ENCODE results near the gene FLNB. TPM values are rescaled to one million over a fixed set of nuclear protein-coding genes. Genes with fewer than 3 reads are reported as not detected.

The FLNB gene
- total RNA-seq, 1 experiment from 2014 or later, result 83.4 TPM

- H3K36me3 Mint-ChIP-seq (ENCODE audit: insufficient read depth in 1 of 3, low read depth in 3 of 3), result peaks cover 8 to 34% (median 24%) of the 10 kb centered on the region in 3 experiments
Observed at GRCh38 chr3:58173029-58173668, 164.9 kb downstream of the FLNB start.

More at GRCh38 chr3:58173029-58173668, 164.9 kb downstream of the FLNB start:
- H4K8ac ChIP-seq (replicated peaks; ENCODE audit: insufficient read length, low read depth, low read length), result no peak overlapping the region
- DNase-seq, result no peak
- H3K9me3 ChIP-seq (ENCODE audit: control insufficient read depth, low read depth, low read length), result no peaks in the 10 kb centered on the region
- peaks cover 4% of the 10 kb centered on the region for H3K23me2 ChIP-seq (ENCODE audit: insufficient read length, low read depth, low read length, poor library complexity, severe bottlenecking)
- H2BK12ac ChIP-seq (ENCODE audit: insufficient read length, low read depth, low read length), result no peak overlapping the region
- no peak overlapping the region; the same call in 1 of the 2 replicates for H3K14ac ChIP-seq (ENCODE audit: insufficient read depth, low read length)
- H3K9ac ChIP-seq (ENCODE audit: extremely low read depth, insufficient read length, low read length), result no peak overlapping the region
- no peak overlapping the region for H3T11ph ChIP-seq (ENCODE audit: low read length)
- no peak overlapping the region for H3K27ac ChIP-seq (ENCODE audit: insufficient read length, low read depth, low read length)
- no peak overlapping the region for H3K23ac ChIP-seq (ENCODE audit: insufficient read length, low read depth, low read length)
- no peaks in the 10 kb centered on the region for H3K79me2 ChIP-seq (ENCODE audit: insufficient read depth, low read length)
- Mint-ChIP-seq H3K27me3 (ENCODE audit: low read depth) (peaks cover 5% of the 10 kb centered on the region), H3K27ac (peak overlapping the region in 2 of 3 experiments; percentile 81 to 94; a peak in 4 of 7 replicates), H3K4me3 (no peak overlapping the region), H3K9me3 (no peaks in the 10 kb centered on the region), H3K4me1 (peaks cover 29 to 43% of the 10 kb centered on the region in 2 experiments)
- peak overlapping the region; percentile 24 for H3K18ac ChIP-seq (ENCODE audit: insufficient read length, low read depth, low read length)
- no peak overlapping the region for H2AFZ ChIP-seq (ENCODE audit: low read length)
- no peak overlapping the region for H3K56ac ChIP-seq (ENCODE audit: insufficient read length, low read depth, low read length)
- TF ChIP-seq CTCF (conservative IDR thresholded peaks at IDR 0.05), result no peak
- H2BK5ac ChIP-seq (ENCODE audit: insufficient read length, low read length), result no peak overlapping the region
- H2AK5ac ChIP-seq (ENCODE audit: insufficient read length, low read length), result no peak overlapping the region
- no peak overlapping the region for H2BK20ac ChIP-seq (ENCODE audit: low read depth, low read length, poor library complexity, severe bottlenecking)
- H3K4ac ChIP-seq (ENCODE audit: low read depth, low read length), result no peak overlapping the region
- no peak overlapping the region for H2BK15ac ChIP-seq (ENCODE audit: low read depth, low read length)
- H3K4me1 ChIP-seq (ENCODE audit: insufficient read depth, low read length), result peaks cover 3% of the 10 kb centered on the region; the same call in 1 of the 2 replicates
- H4K91ac ChIP-seq (ENCODE audit: insufficient read length, low read depth, low read length), result no peak overlapping the region
- H2BK120ac ChIP-seq (ENCODE audit: low read depth, low read length, poor library complexity, severe bottlenecking), result no peak overlapping the region
- WGBS (ENCODE audit: extremely low coverage, insufficient read length, low lambda C conversion rate), result no CpG with 5 or more reads among the region's 14 CpGs
- no peaks in the 10 kb centered on the region for H3K27me3 ChIP-seq (ENCODE audit: insufficient read depth, low read length)
- H4K20me1 ChIP-seq (ENCODE audit: control insufficient read depth, insufficient read depth, insufficient read length), result no peaks in the 10 kb centered on the region
- H3K4me2 ChIP-seq (ENCODE audit: insufficient read depth, insufficient read length, low read length), result no peak overlapping the region
- no peak overlapping the region for H4K5ac ChIP-seq (ENCODE audit: insufficient read length, low read depth, low read length)
- no peaks in the 10 kb centered on the region for H3K79me1 ChIP-seq (ENCODE audit: insufficient read depth, low read depth, low read length, poor library complexity, severe bottlenecking)

Data from H9 (cell line).